Esophagus squamous epithelium (tissue), 4 donors: ENCODE data around the gene THADA.

ENCODE experiments used
- POLR2A ChIP-seq, 4 donors: fragments of 450-650 bp; IDR thresholded peaks; one replicate each; pipeline ENCODE4 v1.6.1; 2017; ENCODE audit warnings: antibody characterized with exemption in 4 of 4, mild to moderate bottlenecking in 4 of 4, moderate library complexity in 3 of 4
- TF ChIP-seq, protein P1 (sequence below), 6 experiments: fragments of 450-650 bp in 4 of 6; fragments of 200-600 bp in 2 of 6; sonication (generic) in 2 of 6; IDR thresholded peaks; one replicate each; pipeline ENCODE4 v1.5.1; 2016 to 2019; ENCODE audit warnings: antibody characterized with exemption in 6 of 6, mild to moderate bottlenecking in 4 of 6, moderate library complexity in 4 of 6

DNA sequence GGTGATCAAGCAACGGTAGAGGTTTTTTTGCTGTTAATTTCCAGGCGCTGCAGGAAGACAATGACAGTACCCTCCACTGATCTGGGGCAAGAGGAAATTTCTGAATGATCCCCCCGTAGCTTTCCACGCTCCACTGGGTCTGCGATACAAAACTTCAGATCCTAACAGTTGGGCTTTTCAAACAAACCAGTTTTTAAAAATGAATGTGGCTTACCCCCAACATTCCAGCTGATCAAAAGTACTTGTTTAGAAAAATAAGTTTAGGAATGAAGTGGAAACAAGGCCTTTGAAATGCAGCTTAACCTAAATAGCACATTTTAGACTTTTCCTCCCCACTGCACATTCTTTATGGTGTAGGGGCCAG lies 375.1 kb downstream of the THADA start:
- TF ChIP-seq, protein P1, sequence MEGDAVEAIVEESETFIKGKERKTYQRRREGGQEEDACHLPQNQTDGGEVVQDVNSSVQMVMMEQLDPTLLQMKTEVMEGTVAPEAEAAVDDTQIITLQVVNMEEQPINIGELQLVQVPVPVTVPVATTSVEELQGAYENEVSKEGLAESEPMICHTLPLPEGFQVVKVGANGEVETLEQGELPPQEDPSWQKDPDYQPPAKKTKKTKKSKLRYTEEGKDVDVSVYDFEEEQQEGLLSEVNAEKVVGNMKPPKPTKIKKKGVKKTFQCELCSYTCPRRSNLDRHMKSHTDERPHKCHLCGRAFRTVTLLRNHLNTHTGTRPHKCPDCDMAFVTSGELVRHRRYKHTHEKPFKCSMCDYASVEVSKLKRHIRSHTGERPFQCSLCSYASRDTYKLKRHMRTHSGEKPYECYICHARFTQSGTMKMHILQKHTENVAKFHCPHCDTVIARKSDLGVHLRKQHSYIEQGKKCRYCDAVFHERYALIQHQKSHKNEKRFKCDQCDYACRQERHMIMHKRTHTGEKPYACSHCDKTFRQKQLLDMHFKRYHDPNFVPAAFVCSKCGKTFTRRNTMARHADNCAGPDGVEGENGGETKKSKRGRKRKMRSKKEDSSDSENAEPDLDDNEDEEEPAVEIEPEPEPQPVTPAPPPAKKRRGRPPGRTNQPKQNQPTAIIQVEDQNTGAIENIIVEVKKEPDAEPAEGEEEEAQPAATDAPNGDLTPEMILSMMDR (IDR thresholded peaks at IDR 0.05), result no peak
- TF ChIP-seq POLR2A (IDR thresholded peaks at IDR 0.05), result no peak
